Measurements from ENCODE around the gene CCDC106. TPM values are rescaled to one million over a fixed set of nuclear protein-coding genes. Genes with fewer than 3 reads are reported as not detected.

CCDC106 gene
- total and polyA plus RNA-seq, 2 of the 4 experiments (the other 2 are of a cell fraction): 2.3 to 13.6 TPM

- TF ChIP-seq FOS (IDR thresholded peaks at IDR 0.05; ENCODE audit: low read depth, low read length) (no peak), MAFK (IDR thresholded peaks at IDR 0.05; ENCODE audit: low read depth, low read length) (no peak), RAD21 (IDR thresholded peaks at IDR 0.05; ENCODE audit: low read length) (peak; percentile 12; the same call in 1 of the 2 replicates), BHLHE40 (IDR thresholded peaks at IDR 0.05; ENCODE audit: low read depth, low read length) (peak; percentile 63; the same call in 1 of the 2 replicates)
Observed at GRCh38 chr19:55643003-55643886, 4.8 kb upstream of the CCDC106 start, which contains the start of gene ZNF581 (continued).

GRCh38 chr19:55643887-55644176 is 4.2 kb upstream of the CCDC106 start:
- peak overlapping the region; percentile 96 for H2AK9ac ChIP-seq (replicated peaks; ENCODE audit: low read depth, low read length, poor library complexity)
- H3K79me1 ChIP-seq (ENCODE audit: low read depth in 1 of 2, low read length in 2 of 2): peaks cover 34 to 77% of the 10 kb centered on the region in 2 experiments
- peaks cover 12% of the 10 kb centered on the region for H3K36me3 ChIP-seq (ENCODE audit: control insufficient read depth, insufficient read depth, low read length)
- H4K8ac ChIP-seq (ENCODE audit: low read depth in 2 of 2, low read length in 2 of 2): peak overlapping the region; percentile 68 to 72; a peak in 1 of 4 replicates
- H2BK15ac ChIP-seq (ENCODE audit: low read depth, low read length): no peak overlapping the region
- in situ Hi-C loops (cut with MboI; ENCODE audit: low sequenced_read_pairs): loop anchor here (25.0 kb wide), 2 partner anchors 357 to 532 kb away; partner anchors contain the start of genes BRSK1, HSPBP1 and PPP1R12C
- H3K4me1 ChIP-seq (ENCODE audit: control insufficient read depth, insufficient read depth, low read length): peaks cover 13% of the 10 kb centered on the region
- H3K56ac ChIP-seq (ENCODE audit: extremely low read depth, insufficient read depth, low read length): peak overlapping the region; percentile 29
- H2BK5ac ChIP-seq (ENCODE audit: low read depth, low read length, poor library complexity, severe bottlenecking): peak overlapping the region; percentile 1
- no peaks in the 10 kb centered on the region for H3K9me3 ChIP-seq (ENCODE audit: control insufficient read depth, insufficient read depth, low read length)
- H2BK20ac ChIP-seq (ENCODE audit: low read depth, low read length): no peak overlapping the region
- H3K4me3 ChIP-seq (ENCODE audit: insufficient read depth, low read depth, low read length): peak overlapping the region; percentile 74
- H4K91ac ChIP-seq (ENCODE audit: insufficient read depth, low read depth, low read length): peak overlapping the region; percentile 19
- no peak overlapping the region for H3K18ac ChIP-seq (ENCODE audit: low read depth, low read length)
- H3K4ac ChIP-seq (ENCODE audit: low read depth, low read length): peak overlapping the region; percentile 79
- peak overlapping the region; percentile 89 for H3K14ac ChIP-seq (replicated peaks; ENCODE audit: low read depth, low read length)
- no peaks in the 10 kb centered on the region for H4K20me1 ChIP-seq (ENCODE audit: insufficient read depth, low read length)
- no peaks in the 10 kb centered on the region for H3K9me1 ChIP-seq (ENCODE audit: insufficient read depth, low read length)
- H2AK5ac ChIP-seq (ENCODE audit: low read depth, low read length): peak overlapping the region; percentile 97; the same call in 1 of the 2 replicates
- peak overlapping the region; percentile 71 for H3K27ac ChIP-seq (ENCODE audit: insufficient read depth, low read length)
- H2BK120ac ChIP-seq (ENCODE audit: low read depth, low read length): no peak overlapping the region; the same call in 1 of the 2 replicates
- intact Hi-C loops (cut with micrococcal nuclease): no loop called here
- 0% methylated on average over 14 of the region's 15 CpGs; no CpG with 5 or more reads in 1 of the 2 experiments for WGBS, 2 experiments (ENCODE audit: extremely low coverage in 2 of 2, insufficient read length in 1 of 2)
- TF ChIP-seq POLR2A (IDR thresholded peaks at IDR 0.05; ENCODE audit: low read depth, low read length) (0 out of 2 replicates have a peak, but pooled peaks have one; percentile 1), SMC3 (IDR thresholded peaks at IDR 0.05; ENCODE audit: low read depth, low read length) (no peak)
- peak overlapping the region; percentile 87 for H3K4me2 ChIP-seq (ENCODE audit: low read depth, low read length)
- no TSS peak for BruUV-seq (replicated peaks)
- ChIA-PET POLR2A (ENCODE audit: unreplicated experiment) (interaction anchor here (1.0 kb wide), 1 partner anchor 11 kb away, joined by 4 read pairs; no protein-coding TSS in a partner anchor), CTCF (no interaction called here)
- H3K23ac ChIP-seq (ENCODE audit: low read depth, low read length): peak overlapping the region; percentile 72; the same call in 1 of the 2 replicates
- DNase-seq: no peak
- no peaks in the 10 kb centered on the region for H3K27me3 ChIP-seq (ENCODE audit: control insufficient read depth, insufficient read depth, low read length)
- peak; percentile 0 for ATAC-seq (ENCODE audit: low read depth)
- H3K9ac ChIP-seq (ENCODE audit: low read depth, low read length): peak overlapping the region; percentile 84
- dilution Hi-C loops (cut with HindIII; ENCODE audit: low sequenced_read_pairs, unreplicated experiment): no loop called here
- H2AFZ ChIP-seq (replicated peaks; ENCODE audit: low read length, poor library complexity): peak overlapping the region; percentile 70
- H4K5ac ChIP-seq (ENCODE audit: low read depth, low read length): peak overlapping the region; percentile 14

Data from IMR-90 (cell line).